Activated CD4-positive, alpha-beta T cell treated with anti-CD3 and anti-CD28 coated beads for 48 hours (primary cell): Measurements from ENCODE around the gene NXPH1.
"Not testable (repeated sequence)": the region's sequence is repeated elsewhere in the genome, so short reads cannot be mapped to it uniquely, and the experiment has no call there.

Experiments used
- DNase-seq: peaks from one replicate; pipeline ENCODE4 v3.0.0-alpha.2; 2020

Gene NXPH1

GRCh38 chr7:8612584-8612983, 179.2 kb downstream of the NXPH1 start:
- DNase-seq: no peak

- no peak for DNase-seq
These were observed 179.8 kb downstream of the NXPH1 start for GRCh38 chr7:8613191-8613590.

GRCh38 chr7:8615019-8615418, 181.6 kb downstream of the NXPH1 start:
- no peak for DNase-seq

GRCh38 chr7:8618441-8619070, 185.1 kb downstream of the NXPH1 start:
- DNase-seq: no peak

GRCh38 chr7:8620169-8620568, 186.8 kb downstream of the NXPH1 start:
- no peak for DNase-seq

- no peak for DNase-seq
These were observed 192.2 kb downstream of the NXPH1 start for GRCh38 chr7:8625612-8626011.

- no peak for DNase-seq
These were observed 193.9 kb downstream of the NXPH1 start for GRCh38 chr7:8627325-8627724.

GRCh38 chr7:8628656-8629055, 195.2 kb downstream of the NXPH1 start:
- no peak for DNase-seq

GRCh38 chr7:8629504-8629903, 196.1 kb downstream of the NXPH1 start:
- no peak for DNase-seq

GRCh38 chr7:8637322-8637721, 203.9 kb downstream of the NXPH1 start:
- no peak for DNase-seq

GRCh38 chr7:8638076-8638475, 204.7 kb downstream of the NXPH1 start:
- no peak for DNase-seq

GRCh38 chr7:8639668-8640067, 206.3 kb downstream of the NXPH1 start:
- no peak for DNase-seq

- DNase-seq: no peak
These were observed 207.3 kb downstream of the NXPH1 start for GRCh38 chr7:8640671-8641070.

- DNase-seq: no peak
These were observed 235.5 kb downstream of the NXPH1 start for GRCh38 chr7:8668627-8669500.

GRCh38 chr7:8669501-8669851, 236.1 kb downstream of the NXPH1 start:
- no peak for DNase-seq

- no peak for DNase-seq
These were observed 251.0 kb downstream of the NXPH1 start for GRCh38 chr7:8684426-8684825.

GRCh38 chr7:8699875-8700624, 266.6 kb downstream of the NXPH1 start:
- no peak for DNase-seq

GRCh38 chr7:8702807-8703206, 269.4 kb downstream of the NXPH1 start:
- no peak for DNase-seq

- no peak for DNase-seq
These were observed 276.7 kb downstream of the NXPH1 start for GRCh38 chr7:8710124-8710523.

- no peak for DNase-seq
These were observed 281.4 kb downstream of the NXPH1 start for GRCh38 chr7:8714791-8715190.

- no peak for DNase-seq
These were observed 285.7 kb downstream of the NXPH1 start for GRCh38 chr7:8719102-8719501.

GRCh38 chr7:8724080-8724718, 290.8 kb downstream of the NXPH1 start:
- peak; percentile 35 for DNase-seq

- not testable (repeated sequence) for DNase-seq
These were observed 298.3 kb downstream of the NXPH1 start for GRCh38 chr7:8731756-8732155.
